CD4-positive, alpha-beta memory T cell (primary cell): ENCODE results near the gene MED13L. TPM values are rescaled to one million over a fixed set of nuclear protein-coding genes. Genes with fewer than 3 reads are reported as not detected.

ENCODE experiments used
- CTCF ChIA-PET: fragments of 350-600 bp; sonication (Branson Sonifier 250); formaldehyde crosslinking; loops from one replicate; lab custom pipeline; 2021; ENCODE audit warnings: inconsistent platforms; ENCODE audit not compliant: partially characterized antibody; lab: Charles Lee
- POLR2A ChIA-PET: fragments of 350-600 bp; sonication (Branson Sonifier 250); formaldehyde crosslinking; loops from one replicate; lab custom pipeline; 2021; ENCODE audit not compliant: partially characterized antibody; lab: Charles Lee
- DNase-seq, 5 donors: peaks; one replicate each; pipeline versions ENCODE4 v3.0.0 to v3.0.0-alpha.2; 2020 to 2022; ENCODE audit warnings: mixed read lengths in 1 of 5
- H3K27ac ChIP-seq: one replicate; pipeline ENCODE4 v1.7.0; 2013; ENCODE audit warnings: low read depth, low read length
- H3K27me3 ChIP-seq: 2 replicates; pipeline ENCODE4 v1.7.0; 2013; ENCODE audit warnings: mild to moderate bottlenecking, low read length, moderate library complexity; ENCODE audit not compliant: insufficient read depth
- H3K36me3 ChIP-seq: 2 replicates; pipeline ENCODE4 v1.7.0; 2013; ENCODE audit warnings: mild to moderate bottlenecking, low read length, moderate library complexity; ENCODE audit not compliant: insufficient read depth
- H3K4me1 ChIP-seq: 2 replicates; pipeline ENCODE4 v1.7.0; 2013; ENCODE audit warnings: mild to moderate bottlenecking, low read length, moderate library complexity; ENCODE audit not compliant: insufficient read depth
- H3K4me3 ChIP-seq, 2 donors: one replicate each; pipeline ENCODE4 v1.7.0; 2013; ENCODE audit warnings: low read length in 2 of 2, mild to moderate bottlenecking in 1 of 2
- H3K9me3 ChIP-seq, 2 donors: one replicate each; pipeline ENCODE4 v1.7.0; 2013; ENCODE audit warnings: low read length in 2 of 2, control low read depth in 1 of 2; ENCODE audit not compliant: control insufficient read depth in 1 of 2
- H3K27ac Mint-ChIP-seq, 7 donors: one replicate each; pipeline ENCODE4 v1.8.0; 2020 to 2021; ENCODE audit warnings: mixed read lengths in 7 of 7, mild to moderate bottlenecking in 6 of 7, inconsistent platforms in 3 of 7, moderate library complexity in 3 of 7
- H3K27me3 Mint-ChIP-seq, 2 donors: one replicate each; pipeline ENCODE4 v1.8.0; 2020 to 2021; ENCODE audit warnings: mixed read lengths in 2 of 2
- H3K36me3 Mint-ChIP-seq, 2 donors: one replicate each; pipeline ENCODE4 v1.8.0; 2020 to 2021; ENCODE audit warnings: mixed read lengths in 2 of 2, inconsistent platforms in 1 of 2, mild to moderate bottlenecking in 1 of 2
- H3K4me1 Mint-ChIP-seq, 4 donors: one replicate each; pipeline ENCODE4 v1.8.0; 2020 to 2021; ENCODE audit warnings: mixed read lengths in 4 of 4, mild to moderate bottlenecking in 1 of 4
- H3K4me3 Mint-ChIP-seq, 8 donors: one replicate each; pipeline ENCODE4 v1.8.0; 2020 to 2021; ENCODE audit warnings: mixed read lengths in 8 of 8, mild to moderate bottlenecking in 7 of 8, moderate library complexity in 6 of 8, inconsistent platforms in 3 of 8
- H3K9me3 Mint-ChIP-seq, 8 donors: one replicate each; pipeline ENCODE4 v1.8.0; 2020 to 2021; ENCODE audit warnings: mixed read lengths in 8 of 8, mild to moderate bottlenecking in 5 of 8, inconsistent platforms in 3 of 8, moderate library complexity in 1 of 8
- intact Hi-C: fragments of 100-400 bp; cut with micrococcal nuclease; formaldehyde crosslinking; loops from one replicate; pipeline ENCODE4 v1.15.1; 2023
- polyA plus RNA-seq, 2 donors: library from polyadenylated mRNA; unstranded; fragments of 300-500 nt; fragmentation: Illumina TruSeq; gene quantifications; one replicate each; pipeline ENCODE4 v1.2.3, GENCODE V29; 2021
- total RNA-seq, 2 experiments: library from RNA; stranded (reverse); gene quantifications; one replicate each; pipeline ENCODE4 v1.2.3, GENCODE V29; 2021

MED13L gene
- total and polyA plus RNA-seq, 4 experiments from 2014 or later, result 3.8 to 156 (median 81.1) TPM

- intact Hi-C loops, result no loop called here
- H3K27me3 Mint-ChIP-seq, result no peaks in the 10 kb centered on the region
- no peaks in the 10 kb centered on the region for H3K27me3 ChIP-seq
- no peak overlapping the region for H3K27ac ChIP-seq
- H3K4me1 Mint-ChIP-seq, result peaks cover 49 to 56% (median 52%) of the 10 kb centered on the region in 4 donors
- no peaks in the 10 kb centered on the region for H3K9me3 ChIP-seq
- peak overlapping the region in 3 of 7 donors; percentile 7 to 26 (median 8) for H3K27ac Mint-ChIP-seq
- H3K4me3 Mint-ChIP-seq, result peak overlapping the region in 6 of 8 donors; percentile 0 to 44 (median 32)
- ChIA-PET POLR2A (interaction anchor here (0.9 kb wide), 1 partner anchor 15 kb away, joined by 6 read pairs; no protein-coding TSS in a partner anchor), CTCF (interaction anchor here (0.7 to 1.1 kb wide), 5 partner anchors 15 to 447 kb away, joined by 3 to 4 read pairs (median 3); no protein-coding TSS in a partner anchor)
- no peaks in the 10 kb centered on the region for H3K36me3 Mint-ChIP-seq
- no peaks in the 10 kb centered on the region for H3K9me3 Mint-ChIP-seq
- peaks cover 88% of the 10 kb centered on the region for H3K4me1 ChIP-seq
- no peaks in the 10 kb centered on the region for H3K36me3 ChIP-seq
- no peak for DNase-seq
- no peak overlapping the region for H3K4me3 ChIP-seq
Measured at GRCh38 chr12:116261525-116262100, 15.9 kb downstream of the MED13L start.

- peaks cover 52 to 73% (median 61%) of the 10 kb centered on the region in 4 donors for H3K4me1 Mint-ChIP-seq
- Histone ChIP-seq H3K4me1 (peaks cover 76% of the 10 kb centered on the region), H3K4me3 (no peak overlapping the region), H3K27me3 (no peaks in the 10 kb centered on the region), H3K36me3 (no peaks in the 10 kb centered on the region), H3K9me3 (no peaks in the 10 kb centered on the region), H3K27ac (no peak overlapping the region)
- peak overlapping the region in 1 of 7 donors; percentile 10 for H3K27ac Mint-ChIP-seq
- DNase-seq, result no peak
- intact Hi-C loops, result no loop called here
- H3K9me3 Mint-ChIP-seq, result no peaks in the 10 kb centered on the region
- H3K4me3 Mint-ChIP-seq, result peak overlapping the region in 2 of 8 donors; percentile 40 to 65
- ChIA-PET CTCF (no interaction called here), POLR2A (no interaction called here)
- no peaks in the 10 kb centered on the region for H3K36me3 Mint-ChIP-seq
- H3K27me3 Mint-ChIP-seq, result no peaks in the 10 kb centered on the region
Measured at GRCh38 chr12:116259800-116260577, 17.5 kb downstream of the MED13L start.

- Histone ChIP-seq H3K27me3 (no peaks in the 10 kb centered on the region), H3K27ac (no peak overlapping the region), H3K4me1 (peaks cover 57% of the 10 kb centered on the region), H3K9me3 (no peaks in the 10 kb centered on the region), H3K4me3 (no peak overlapping the region), H3K36me3 (no peaks in the 10 kb centered on the region)
- ChIA-PET CTCF (interaction anchor here (1.2 kb wide), 2 partner anchors 8 to 11 kb away, joined by 3 to 4 read pairs; no protein-coding TSS in a partner anchor), POLR2A (no interaction called here)
- H3K27ac Mint-ChIP-seq, result peak overlapping the region in 2 of 7 donors; percentile 1 to 12
- H3K27me3 Mint-ChIP-seq, result no peaks in the 10 kb centered on the region
- DNase-seq, result no peak
- peaks cover 0 to 2% (median 0%) of the 10 kb centered on the region in 8 donors for H3K9me3 Mint-ChIP-seq
- peaks cover 41 to 88% (median 63%) of the 10 kb centered on the region in 4 donors for H3K4me1 Mint-ChIP-seq
- intact Hi-C loops, result no loop called here
- peaks cover 3% of the 10 kb centered on the region in 2 donors for H3K36me3 Mint-ChIP-seq
- peak overlapping the region in 1 of 8 donors; percentile 8 for H3K4me3 Mint-ChIP-seq
Measured at GRCh38 chr12:116257826-116258225, 19.7 kb downstream of the MED13L start.

- peak overlapping the region in 3 of 8 donors; percentile 53 to 58 (median 55) for H3K4me3 Mint-ChIP-seq
- no peak for DNase-seq
- CTCF ChIA-PET, result interaction anchor here (1.2 kb wide), 2 partner anchors 9 to 12 kb away, joined by 3 to 4 read pairs; no protein-coding TSS in a partner anchor
- H3K4me1 Mint-ChIP-seq, result peaks cover 40 to 89% (median 64%) of the 10 kb centered on the region in 4 donors
- no peaks in the 10 kb centered on the region for H3K36me3 ChIP-seq
- H3K27me3 Mint-ChIP-seq, result no peaks in the 10 kb centered on the region
- POLR2A ChIA-PET, result interaction anchor here (0.7 kb wide), 1 partner anchor 19 kb away, joined by 4 read pairs; no protein-coding TSS in a partner anchor
- no peaks in the 10 kb centered on the region for H3K27me3 ChIP-seq
- H3K9me3 ChIP-seq, result no peaks in the 10 kb centered on the region
- no peak overlapping the region for H3K27ac ChIP-seq
- H3K4me3 ChIP-seq, result no peak overlapping the region
- peaks cover 0 to 4% (median under 1%) of the 10 kb centered on the region in 8 donors for H3K9me3 Mint-ChIP-seq
- H3K36me3 Mint-ChIP-seq, result peaks cover 3 to 9% of the 10 kb centered on the region in 2 donors
- intact Hi-C loops, result no loop called here
- H3K27ac Mint-ChIP-seq, result peak overlapping the region in 4 of 7 donors; percentile 30 to 84 (median 56)
- peaks cover 50% of the 10 kb centered on the region for H3K4me1 ChIP-seq
Measured at GRCh38 chr12:116257215-116257614, 20.3 kb downstream of the MED13L start.

GRCh38 chr12:116249938-116250337, 27.6 kb downstream of the MED13L start:
- CTCF ChIA-PET, result interaction anchor here (0.7 to 5.8 kb wide), 3 partner anchors 9 to 14 kb away, joined by 3 to 23 read pairs (median 15); no protein-coding TSS in a partner anchor

GRCh38 chr12:116248930-116249329, 28.6 kb downstream of the MED13L start:
- Histone ChIP-seq H3K9me3 (no peaks in the 10 kb centered on the region), H3K4me3 (no peak overlapping the region), H3K36me3 (no peaks in the 10 kb centered on the region), H3K27ac (no peak overlapping the region), H3K27me3 (no peaks in the 10 kb centered on the region), H3K4me1 (peaks cover 54% of the 10 kb centered on the region)
- H3K9me3 Mint-ChIP-seq, result peaks cover 0 to 25% (median 15%) of the 10 kb centered on the region in 8 donors
- DNase-seq, result no peak
- no peaks in the 10 kb centered on the region for H3K27me3 Mint-ChIP-seq
- H3K4me3 Mint-ChIP-seq, result peak overlapping the region in 5 of 8 donors; percentile 5 to 74 (median 50)
- no peak overlapping the region for H3K27ac Mint-ChIP-seq
- intact Hi-C loops, result no loop called here
- peaks cover 9 to 24% of the 10 kb centered on the region in 2 donors for H3K36me3 Mint-ChIP-seq
- POLR2A ChIA-PET, result interaction anchor here (2.3 kb wide), 1 partner anchor 11 kb away, joined by 7 read pairs; no protein-coding TSS in a partner anchor
- peaks cover 47 to 73% (median 63%) of the 10 kb centered on the region in 4 donors for H3K4me1 Mint-ChIP-seq
- CTCF ChIA-PET, result interaction anchor here (0.7 to 5.8 kb wide), 3 partner anchors 10 to 27 kb away, joined by 3 to 23 read pairs (median 15); no protein-coding TSS in a partner anchor

More at GRCh38 chr12:116249938-116250337, 27.6 kb downstream of the MED13L start:
- H3K9me3 ChIP-seq, result no peaks in the 10 kb centered on the region
- Mint-ChIP-seq H3K4me3 (no peak overlapping the region), H3K4me1 (peaks cover 42 to 73% (median 62%) of the 10 kb centered on the region in 4 donors), H3K27me3 (no peaks in the 10 kb centered on the region), H3K27ac (no peak overlapping the region), H3K36me3 (peaks cover 9 to 24% of the 10 kb centered on the region in 2 donors), H3K9me3 (peaks cover 0 to 25% (median 15%) of the 10 kb centered on the region in 8 donors)
- intact Hi-C loops, result no loop called here
- no peaks in the 10 kb centered on the region for H3K36me3 ChIP-seq
- no peak overlapping the region for H3K4me3 ChIP-seq
- POLR2A ChIA-PET, result interaction anchor here (2.3 kb wide), 1 partner anchor 12 kb away, joined by 7 read pairs; no protein-coding TSS in a partner anchor
- no peak for DNase-seq
- peaks cover 44% of the 10 kb centered on the region for H3K4me1 ChIP-seq
- no peak overlapping the region for H3K27ac ChIP-seq
- no peaks in the 10 kb centered on the region for H3K27me3 ChIP-seq
